Endothelial cell of hepatic sinusoid (primary cell): ENCODE measurements around the gene C21orf58.

Experiments used
- in situ Hi-C: cut with HindIII; loops from 2 replicates; pipeline ENCODE4 v1.10.0; 2017; ENCODE audit warnings: low sequenced_read_pairs

Gene C21orf58

GRCh38 chr21:46297338-46298271 lies 26.1 kb downstream of the C21orf58 start:
- in situ Hi-C loops, result no loop called here

GRCh38 chr21:46295996-46296752 lies 27.5 kb downstream of the C21orf58 start:
- in situ Hi-C loops, result no loop called here

GRCh38 chr21:46295177-46295770 lies 28.4 kb downstream of the C21orf58 start:
- in situ Hi-C loops, result no loop called here

GRCh38 chr21:46294647-46295176 lies 29.0 kb downstream of the C21orf58 start:
- in situ Hi-C loops, result loop anchor here (5.0 kb wide), 1 partner anchor 148 kb away; no protein-coding TSS in a partner anchor

GRCh38 chr21:46291561-46291960 lies 32.1 kb downstream of the C21orf58 start:
- in situ Hi-C loops, result loop anchor here (5.0 kb wide), 1 partner anchor 151 kb away; no protein-coding TSS in a partner anchor

- in situ Hi-C loops, result loop anchor here (5.0 kb wide), 1 partner anchor 153 kb away; no protein-coding TSS in a partner anchor
Measured at GRCh38 chr21:46289655-46290179, 34.0 kb downstream of the C21orf58 start.

- in situ Hi-C loops, result no loop called here
Measured at GRCh38 chr21:46287541-46287940, 36.1 kb downstream of the C21orf58 start.

GRCh38 chr21:46286648-46287002 lies 37.0 kb downstream of the C21orf58 start:
- in situ Hi-C loops, result no loop called here

- in situ Hi-C loops, result no loop called here
Measured at GRCh38 chr21:46285761-46286647, 37.7 kb downstream of the C21orf58 start, which contains the start of gene YBEY. Gene YBEY, plus strand, starts transcription at chr21:46286342. Its CDS starts 572 bp downstream, at chr21:46286914.

GRCh38 chr21:46285206-46285661 lies 38.4 kb downstream of the C21orf58 start, which contains the start of gene MCM3AP:
Gene MCM3AP, minus strand, starts transcription at chr21:46285611. Its CDS starts 325 bp downstream, at chr21:46285286.
- in situ Hi-C loops, result no loop called here

GRCh38 chr21:46284733-46285132 lies 38.9 kb downstream of the C21orf58 start:
- in situ Hi-C loops, result no loop called here

- in situ Hi-C loops, result no loop called here
Measured at GRCh38 chr21:46284077-46284644, 39.5 kb downstream of the C21orf58 start.

- in situ Hi-C loops, result no loop called here
Measured at GRCh38 chr21:46274797-46275390, 48.8 kb downstream of the C21orf58 start.

- in situ Hi-C loops, result no loop called here
Measured at GRCh38 chr21:46273341-46273740, 50.3 kb downstream of the C21orf58 start.

- in situ Hi-C loops, result no loop called here
Measured at GRCh38 chr21:46269466-46269865, 54.2 kb downstream of the C21orf58 start.

- in situ Hi-C loops, result no loop called here
Measured at GRCh38 chr21:46268371-46268770, 55.3 kb downstream of the C21orf58 start.

- in situ Hi-C loops, result no loop called here
Measured at GRCh38 chr21:46266946-46267345, 56.7 kb downstream of the C21orf58 start.

GRCh38 chr21:46265736-46266525 lies 57.7 kb downstream of the C21orf58 start:
- in situ Hi-C loops, result no loop called here
